Left ventricle myocardium inferior (tissue), 1 donor: ENCODE data around the gene LRRC7. TPM values are rescaled to one million over a fixed set of nuclear protein-coding genes. Genes with fewer than 3 reads are reported as not detected.

Experiments used
- DNase-seq: peaks from one replicate; pipeline ENCODE4 v3.0.0-alpha.2; 2020
- H3K27ac ChIP-seq: fragments of 200-600 bp; replicated peaks from 2 replicates; pipeline ENCODE4 v1.8.0; 2021
- H3K27me3 ChIP-seq: fragments of 200-600 bp; 2 replicates; pipeline ENCODE4 v1.8.0; 2021; ENCODE audit warnings: low read depth
- H3K36me3 ChIP-seq: fragments of 200-600 bp; 2 replicates; pipeline ENCODE4 v1.8.0; 2021
- H3K4me1 ChIP-seq: fragments of 200-600 bp; 2 replicates; pipeline ENCODE4 v1.8.0; 2021
- H3K4me3 ChIP-seq: fragments of 200-600 bp; 2 replicates; pipeline ENCODE4 v1.8.0; 2021; ENCODE audit warnings: mild to moderate bottlenecking, moderate library complexity
- H3K9me3 ChIP-seq: fragments of 200-600 bp; replicated peaks from 2 replicates; pipeline ENCODE4 v1.8.0; 2021
- CTCF ChIP-seq: fragments of 200-600 bp; IDR thresholded peaks from 2 replicates; pipeline ENCODE4 v1.8.0; 2021; ENCODE audit warnings: antibody characterized with exemption, mild to moderate bottlenecking, borderline replicate concordance
- intact Hi-C: fragments of 100-400 bp; cut with micrococcal nuclease; formaldehyde crosslinking; loops from one replicate; pipeline ENCODE4 v1.11.0; 2022
- total RNA-seq: library from RNA; stranded (reverse); fragmentation: NEBNext Ultra II Directional; extraction: Animal tissue kit (Norgen Biotek cat#: 25700); gene quantifications from one replicate; pipeline ENCODE4 v1.2.1, GENCODE V29; 2021
- donor health status: DM: no; HTN: yes; CAD: no; lungs with severe emphysema.

The LRRC7 gene
- total RNA-seq, 1 donor from 2014 or later, result 0.44 TPM

DNA sequence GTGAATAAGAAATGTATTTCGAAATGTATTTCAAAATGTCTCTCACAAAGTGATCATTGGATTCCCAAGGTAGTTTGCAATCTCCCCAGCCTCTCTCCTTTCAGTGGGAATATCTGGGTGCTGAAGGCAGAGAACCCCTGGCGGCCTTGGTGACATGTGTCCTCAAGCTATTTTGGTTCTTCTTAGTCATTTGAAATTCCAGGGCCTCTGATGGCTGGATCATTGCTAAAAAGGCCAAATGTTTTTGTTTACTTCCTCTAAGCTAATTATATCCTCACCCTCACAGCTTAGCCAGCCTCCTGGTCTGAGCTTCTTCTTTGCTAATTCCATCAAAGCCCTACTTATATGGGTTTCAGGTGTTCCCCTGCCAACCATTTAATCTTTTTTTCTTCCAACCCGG, 566.4 kb downstream of the LRRC7 start:
- no peaks in the 10 kb centered on the region for H3K9me3 ChIP-seq
- intact Hi-C loops, result no loop called here
- H3K27me3 ChIP-seq, result no peaks in the 10 kb centered on the region
- no peaks in the 10 kb centered on the region for H3K36me3 ChIP-seq
- DNase-seq, result no peak
- H3K4me1 ChIP-seq, result peaks cover 22% of the 10 kb centered on the region
- no peak for TF ChIP-seq CTCF
- H3K4me3 ChIP-seq, result no peak overlapping the region
- peak overlapping the region; percentile 25 for H3K27ac ChIP-seq

DNA sequence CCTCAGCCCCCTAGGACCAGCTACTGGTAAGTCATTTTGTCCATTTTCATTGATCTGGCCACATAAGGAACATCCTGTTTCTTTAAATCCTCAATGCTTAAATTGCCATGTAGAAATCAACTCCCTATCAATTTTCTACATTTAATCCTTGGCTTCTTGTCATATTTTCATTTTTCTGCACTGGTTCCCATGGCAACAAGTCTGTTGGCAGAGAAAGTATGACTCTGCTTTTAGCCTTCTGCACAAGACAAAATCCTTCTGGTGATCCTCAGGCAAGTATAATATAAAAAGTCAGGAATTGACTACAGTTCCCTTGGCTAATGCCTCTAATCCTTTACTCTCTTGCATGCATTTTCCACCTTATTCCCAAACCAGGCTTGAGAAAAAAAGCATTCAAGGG, 572.6 kb downstream of the LRRC7 start:
- no peaks in the 10 kb centered on the region for H3K27me3 ChIP-seq
- H3K4me3 ChIP-seq, result no peak overlapping the region
- peaks cover 27% of the 10 kb centered on the region for H3K4me1 ChIP-seq
- no peaks in the 10 kb centered on the region for H3K9me3 ChIP-seq
- TF ChIP-seq CTCF, result no peak
- no peak for DNase-seq
- no peak overlapping the region for H3K27ac ChIP-seq
- intact Hi-C loops, result no loop called here
- H3K36me3 ChIP-seq, result peaks cover 8% of the 10 kb centered on the region

DNA sequence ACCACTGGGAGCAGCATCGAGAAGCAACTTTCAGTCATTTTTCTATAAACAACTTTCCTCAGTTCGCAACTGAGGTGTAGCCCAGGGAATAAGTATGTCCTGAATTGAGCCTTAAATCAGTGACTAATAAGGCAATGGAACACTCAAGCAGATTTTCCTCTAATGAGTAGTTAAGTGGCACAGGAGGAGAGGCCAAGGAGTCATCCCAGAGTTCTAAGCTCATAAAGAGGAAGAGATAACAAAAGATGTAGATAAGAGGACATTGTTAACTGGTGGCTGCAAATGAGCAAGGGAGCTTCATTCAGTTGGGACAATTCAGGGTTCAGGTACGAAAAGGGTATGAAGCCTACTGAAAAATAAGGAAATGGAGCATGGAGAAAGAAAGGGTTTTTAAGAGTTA, 573.2 kb downstream of the LRRC7 start:
- Histone ChIP-seq H3K27ac (no peak overlapping the region), H3K4me1 (peaks cover 27% of the 10 kb centered on the region), H3K36me3 (peaks cover 14% of the 10 kb centered on the region), H3K4me3 (no peak overlapping the region), H3K9me3 (no peaks in the 10 kb centered on the region), H3K27me3 (no peaks in the 10 kb centered on the region)
- no peak for TF ChIP-seq CTCF
- intact Hi-C loops, result no loop called here
- no peak for DNase-seq

DNA sequence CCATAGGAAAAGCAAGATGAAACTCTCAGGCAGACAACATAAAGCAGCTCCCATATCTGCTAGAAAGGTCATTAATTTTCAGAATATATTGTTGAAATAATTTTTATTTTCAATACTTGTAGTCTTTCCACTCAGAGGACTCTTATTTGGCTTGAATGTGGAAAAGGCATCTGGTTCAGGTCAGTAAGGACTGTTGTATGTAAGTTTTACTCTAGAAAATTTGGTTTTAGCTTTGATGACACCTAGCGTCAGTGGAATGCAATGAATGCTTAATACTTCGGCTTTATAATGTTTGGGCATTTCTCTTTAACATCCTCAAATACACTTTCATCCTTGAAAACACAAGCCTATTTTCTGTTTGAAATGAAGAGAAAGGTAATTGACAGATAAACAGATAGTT, 574.4 kb downstream of the LRRC7 start:
- no peak overlapping the region for H3K4me3 ChIP-seq
- intact Hi-C loops, result no loop called here
- no peaks in the 10 kb centered on the region for H3K27me3 ChIP-seq
- peaks cover 26% of the 10 kb centered on the region for H3K36me3 ChIP-seq
- peak; percentile 37 for TF ChIP-seq CTCF
- H3K27ac ChIP-seq, result no peak overlapping the region
- no peak for DNase-seq
- H3K9me3 ChIP-seq, result no peaks in the 10 kb centered on the region
- peaks cover 27% of the 10 kb centered on the region for H3K4me1 ChIP-seq

GRCh38 chr1:70143048-70143659, 575.4 kb downstream of the LRRC7 start:
- H3K27me3 ChIP-seq, result no peaks in the 10 kb centered on the region
- intact Hi-C loops, result no loop called here
- no peak for DNase-seq
- H3K4me3 ChIP-seq, result no peak overlapping the region
- H3K9me3 ChIP-seq, result no peaks in the 10 kb centered on the region
- peak; percentile 35 for TF ChIP-seq CTCF
- no peak overlapping the region for H3K27ac ChIP-seq
- peaks cover 36% of the 10 kb centered on the region for H3K36me3 ChIP-seq
- H3K4me1 ChIP-seq, result peaks cover 27% of the 10 kb centered on the region
